Left cardiac atrium (tissue), 4 donors: Measurements from ENCODE around the gene ERO1A. TPM values are rescaled to one million over a fixed set of nuclear protein-coding genes. Genes with fewer than 3 reads are reported as not detected.

Experiments
- ATAC-seq, 2 donors: fragments of 200-7000 bp; cut with Tn5 transposase; one replicate each; pipeline ENCODE4 v1.9.1; 2020; ENCODE audit warnings: mild to moderate bottlenecking in 2 of 2, moderate library complexity in 2 of 2
- DNase-seq: peaks from one replicate; pipeline ENCODE4 v3.0.0-alpha.2; 2020
- intact Hi-C, 2 donors: fragments of 100-400 bp; cut with DNase I; formaldehyde crosslinking; loops; one replicate each; pipeline versions ENCODE4 v1.14.1 to v1.15.1; 2022 to 2023
- total RNA-seq, 2 donors: library from RNA; stranded (reverse); fragmentation: NEBNext Ultra II Directional; extraction: Animal tissue kit (Norgen Biotek cat#: 25700); gene quantifications; one replicate each; pipeline ENCODE4 v1.2.1, GENCODE V29; 2021
- donor health status: DM: no; HTN: yes; CAD: no.
- donor health status: DM: no; HTN: yes; CAD: no; lungs with severe emphysema.
- donor health status: DM: yes; HTN: yes; CAD: no.
- donor health status: Dilated cardiomyopathy.

Gene ERO1A
- total RNA-seq, 2 donors from 2014 or later, result 17.1 to 24.2 TPM

GRCh38 chr14:52619687-52620086 lies 75.7 kb downstream of the ERO1A start:
- intact Hi-C loops, result no loop called here
- ATAC-seq, result no peak
- DNase-seq, result no peak

- DNase-seq (no peak), ATAC-seq (no peak)
- intact Hi-C loops, result no loop called here
Observed at GRCh38 chr14:52618602-52619001, 76.8 kb downstream of the ERO1A start.

DNA sequence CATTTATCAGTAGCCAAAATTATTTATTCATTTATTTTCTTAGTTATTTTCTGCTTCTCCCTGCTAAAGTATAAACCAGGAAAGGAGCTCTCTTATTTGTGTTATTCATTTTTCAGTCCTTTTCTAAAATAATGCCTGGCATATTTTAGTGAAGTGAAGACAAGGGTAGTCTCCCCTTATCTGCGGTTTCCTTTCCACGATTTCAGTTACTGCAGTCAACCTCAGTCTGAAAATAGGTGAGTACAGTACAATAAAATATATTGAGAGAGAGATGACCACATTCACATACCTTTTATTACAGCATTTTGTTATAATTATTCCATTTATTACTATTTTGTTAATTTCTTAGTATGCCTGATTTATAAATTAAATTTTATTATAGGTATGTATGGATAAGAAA lies 85.2 kb downstream of the ERO1A start:
- DNase-seq (no peak), ATAC-seq (no peak)
- intact Hi-C loops, result no loop called here

- no peak for DNase-seq
- no peak for ATAC-seq
- intact Hi-C loops, result no loop called here
Observed at GRCh38 chr14:52609445-52610044, 85.8 kb downstream of the ERO1A start.

DNA sequence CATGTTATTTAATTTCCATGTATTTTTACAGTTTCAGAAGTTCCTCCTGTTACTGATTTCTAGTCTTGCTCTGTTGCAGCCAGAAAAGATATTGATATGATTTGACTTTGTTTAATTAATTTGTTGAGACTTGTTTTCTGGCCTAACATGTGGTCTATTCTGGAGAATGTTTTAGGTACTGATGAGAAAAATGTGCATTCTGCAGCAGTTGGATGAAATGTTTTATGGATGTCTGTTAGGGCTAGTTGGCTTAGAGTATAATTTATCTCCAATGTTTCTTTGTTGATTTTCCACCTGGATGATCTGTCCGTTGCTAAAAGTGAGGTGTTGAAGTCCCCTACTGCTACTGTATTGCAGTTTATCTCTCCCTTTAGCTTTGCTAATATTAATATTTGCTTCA lies 88.3 kb downstream of the ERO1A start:
- ATAC-seq, result no peak
- DNase-seq, result no peak
- intact Hi-C loops, result no loop called here

GRCh38 chr14:52602131-52602530 lies 93.2 kb downstream of the ERO1A start:
- DNase-seq (no peak), ATAC-seq (no peak)
- intact Hi-C loops, result no loop called here

DNA sequence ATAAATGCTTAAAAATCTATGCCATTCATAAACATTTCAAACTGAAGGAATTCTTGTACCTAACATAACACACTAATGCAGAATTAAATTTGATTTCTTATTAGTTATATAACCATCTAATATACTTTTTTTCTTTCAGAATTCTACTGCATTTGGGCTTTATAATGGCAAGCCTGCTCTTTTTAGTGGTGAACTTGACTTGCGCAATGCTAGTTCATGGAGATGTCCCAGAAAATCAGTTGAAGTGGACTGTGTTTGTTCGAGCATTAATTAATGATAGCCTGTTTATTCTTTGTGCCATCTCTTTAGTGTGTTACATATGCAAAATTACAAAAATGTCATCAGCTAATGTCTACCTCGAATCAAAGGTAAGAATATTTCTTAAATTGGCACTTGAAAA lies 95.4 kb downstream of the ERO1A start:
- DNase-seq (no peak), ATAC-seq (no peak)
- intact Hi-C loops, result no loop called here

GRCh38 chr14:52598568-52598967 lies 96.8 kb downstream of the ERO1A start:
- intact Hi-C loops, result no loop called here
- DNase-seq (no peak), ATAC-seq (no peak)

DNA sequence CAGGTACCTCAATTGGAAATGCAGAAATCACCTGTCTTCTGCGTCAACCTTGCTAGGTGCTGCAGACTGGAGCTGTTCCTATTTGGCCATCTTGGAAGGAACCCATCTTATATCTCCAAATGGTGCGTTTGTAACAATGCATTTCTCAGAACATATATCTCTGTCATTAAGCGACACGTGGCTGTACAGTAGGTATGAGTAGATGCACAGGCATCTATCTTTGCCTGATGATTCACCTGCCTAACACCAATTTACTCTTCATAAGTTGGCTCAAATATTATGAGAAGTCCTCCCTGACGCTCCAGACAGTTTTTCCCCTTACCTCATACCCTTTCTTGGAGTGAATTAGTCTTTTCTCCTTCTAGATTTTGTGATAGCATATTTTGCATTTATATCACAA lies 98.5 kb downstream of the ERO1A start:
- DNase-seq, result no peak

GRCh38 chr14:52596320-52596719 lies 99.0 kb downstream of the ERO1A start:
- DNase-seq (no peak), ATAC-seq (no peak)
- intact Hi-C loops, result no loop called here

More for the DNA sequence above, 98.5 kb downstream of the ERO1A start:
- intact Hi-C loops, result no loop called here
- ATAC-seq, result no peak

GRCh38 chr14:52590318-52590717 lies 105.0 kb downstream of the ERO1A start:
- intact Hi-C loops, result no loop called here
- ATAC-seq (no peak), DNase-seq (no peak)

Other genes starting within 250 kb of the ERO1A start
- 1 to 10 TPM; 4.6 to 6.2 TPM for gene TXNDC16, start 143.1 kb downstream of the ERO1A start, total RNA-seq
- under 1 TPM; 0.52 to 0.74 TPM for gene GPR137C, start 142.7 kb downstream of the ERO1A start, total RNA-seq
- 10 to 100 TPM; 64.1 to 75.0 TPM for gene PSMC6, start 11.6 kb upstream of the ERO1A start, total RNA-seq
- 10 to 100 TPM; 11.5 to 12.5 TPM for gene STYX, start 34.6 kb upstream of the ERO1A start, total RNA-seq
- 10 to 100 TPM in 1 of 2 donors, 1 to 10 TPM in 1; 9.3 to 16.6 TPM for gene GNPNAT1, start 96.0 kb upstream of the ERO1A start, total RNA-seq